Spleen (tissue), 11 donors: ENCODE measurements around the gene ENPP1. TPM values are rescaled to one million over a fixed set of nuclear protein-coding genes. Genes with fewer than 3 reads are reported as not detected.

ENCODE experiments used
- DNase-seq: peaks from one replicate; pipeline ENCODE4 v3.0.0-alpha.2; 2020
- H3K27ac ChIP-seq, 8 donors: fragments of 200-600 bp; sonication (generic) in 7 of 8; 1 replicate in 4 of 8; 2 replicates in 4 of 8; pipeline versions ENCODE4 v1.5.0 to v1.8.0; 2016 to 2021; ENCODE audit warnings: inconsistent platforms in 4 of 8, mild to moderate bottlenecking in 4 of 8, moderate library complexity in 1 of 8
- H3K27me3 ChIP-seq, 7 donors: fragments of 200-600 bp; sonication (generic) in 6 of 7; replicated peaks in 1 of 7; 1 replicate in 4 of 7; 2 replicates in 3 of 7; pipeline versions ENCODE4 v1.5.0 to v1.8.0; 2016 to 2021; ENCODE audit warnings: inconsistent platforms in 3 of 7, mild to moderate bottlenecking in 1 of 7
- H3K36me3 ChIP-seq, 6 donors: fragments of 200-600 bp; sonication (generic) in 5 of 6; 1 replicate in 4 of 6; 2 replicates in 2 of 6; pipeline versions ENCODE4 v1.5.0 to v1.8.0; 2016 to 2021; ENCODE audit warnings: inconsistent platforms in 2 of 6
- H3K4me1 ChIP-seq, 6 donors: fragments of 200-600 bp; sonication (generic) in 5 of 6; 1 replicate in 3 of 6; 2 replicates in 3 of 6; pipeline versions ENCODE4 v1.5.0 to v1.8.0; 2016 to 2021; ENCODE audit warnings: inconsistent platforms in 3 of 6
- H3K4me3 ChIP-seq, 8 donors: fragments of 200-600 bp; sonication (generic) in 7 of 8; 1 replicate in 4 of 8; 2 replicates in 4 of 8; pipeline versions ENCODE4 v1.5.0 to v1.8.0; 2016 to 2021; ENCODE audit warnings: inconsistent platforms in 4 of 8, mild to moderate bottlenecking in 4 of 8, moderate library complexity in 2 of 8
- H3K9me3 ChIP-seq, 8 donors: fragments of 200-600 bp; sonication (generic) in 7 of 8; 1 replicate in 4 of 8; 2 replicates in 4 of 8; pipeline versions ENCODE4 v1.5.0 to v1.8.0; 2016 to 2021; ENCODE audit warnings: inconsistent platforms in 4 of 8
- CTCF ChIP-seq, 11 experiments: fragments of 200-600 bp in 7 of 11; fragments of 450-650 bp in 4 of 11; sonication (generic) in 4 of 11; IDR thresholded peaks in 8 of 11; conservative IDR thresholded peaks in 3 of 11; 1 replicate in 7 of 11; 2 replicates in 4 of 11; pipeline versions ENCODE4 v1.4.0 to v1.8.0; 2016 to 2021; ENCODE audit warnings: antibody characterized with exemption in 11 of 11, inconsistent platforms in 4 of 11, mild to moderate bottlenecking in 1 of 11
- POLR2A ChIP-seq, 3 donors: fragments of 450-650 bp; IDR thresholded peaks; one replicate each; pipeline ENCODE4 v1.5.1; 2017; ENCODE audit warnings: antibody characterized with exemption in 3 of 3, mild to moderate bottlenecking in 1 of 3
- POLR2AphosphoS5 ChIP-seq, 3 donors: sonication (generic); formaldehyde crosslinking; IDR thresholded peaks; one replicate each; pipeline ENCODE4 v1.5.1; 2017; ENCODE audit warnings: antibody characterized with exemption in 3 of 3
- WGBS, 5 donors: extraction: QIAGEN DNeasy Blood & Tissue Kit in 3 of 5; methylation state at CpG; one replicate each; pipeline versions ENCODE4 v1.1.5 to v1.1.7; 2013 to 2018; 5-methylcytosine and 5-hydroxymethylcytosine counted together
- intact Hi-C: fragments of 100-400 bp; cut with DNase I; formaldehyde crosslinking; loops from one replicate; pipeline ENCODE4 v1.15.0; 2023; ENCODE audit warnings: low total_unique reads
- polyA plus RNA-seq, 3 donors: library from polyadenylated mRNA; stranded (reverse); fragments of 200-250 nt; gene quantifications; one replicate each; pipeline ENCODE4 v1.2.1, GENCODE V29; 2013
- total RNA-seq, 7 donors: library from RNA; depleted of rRNA in 3 of 7; stranded (reverse); fragments of >200 nt in 3 of 7; fragmentation: NEBNext Ultra II Directional in 4 of 7; extraction: Animal tissue kit (Norgen Biotek cat#: 25700) in 4 of 7; gene quantifications; one replicate each; pipeline versions ENCODE4 v1.1.0 to v1.2.1, GENCODE V29; 2016 to 2021
- donor health status: healthy with polysubstance abuse.
- donor health status: DM: no; HTN: no; CAD: no; lungs with moderate emphysema.
- donor health status: DM: no; HTN: no; CAD: no.
- donor health status: Bipolar disorder and iron deficiency.
- donor health status: healthy.
- donor health status: DM: no; HTN: no; CAD: no.
- donor health status: DM: yes; HTN: yes; CAD: no.

Gene ENPP1
- total and polyA plus RNA-seq, 10 donors: 0.46 to 10.6 (median 2.9) TPM

DNA sequence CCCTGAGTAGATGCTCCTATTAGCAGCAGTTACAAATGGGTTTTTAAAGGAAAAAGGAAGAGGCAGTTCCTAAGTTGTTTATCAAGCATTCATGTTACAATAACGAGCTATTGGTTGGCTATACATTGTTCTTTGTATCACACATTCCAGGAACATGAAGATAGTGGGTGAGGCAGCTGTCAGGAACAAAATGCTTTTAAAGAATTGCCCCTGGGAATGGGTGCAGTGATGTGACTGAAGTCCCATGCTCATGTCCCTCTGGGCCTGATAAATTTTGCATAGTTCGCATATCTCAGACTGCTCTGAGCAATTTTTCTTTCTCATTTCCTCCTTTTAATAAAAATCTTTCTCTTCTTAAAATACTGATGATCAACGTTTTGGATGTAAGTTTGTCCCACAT, 3.7 kb downstream of the ENPP1 start:
- no peak for TF ChIP-seq POLR2A (IDR thresholded peaks at IDR 0.05)
- no peak for TF ChIP-seq CTCF (IDR thresholded peaks at IDR 0.05 in 8 of 11, conservative IDR thresholded peaks at IDR 0.05 in 3 of 11)
- no peak for TF ChIP-seq POLR2AphosphoS5 (IDR thresholded peaks at IDR 0.05)
- no peak for DNase-seq
- Histone ChIP-seq H3K27me3 (peaks cover 0 to 40% (median 12%) of the 10 kb centered on the region in 7 donors), H3K9me3 (no peaks in the 10 kb centered on the region), H3K4me3 (no peak overlapping the region), H3K27ac (no peak overlapping the region), H3K36me3 (no peaks in the 10 kb centered on the region), H3K4me1 (peaks cover 4 to 20% (median 14%) of the 10 kb centered on the region in 6 donors)
- WGBS, 5 donors: 47 to 62% (median 52%) methylated on average over 3 of the region's 3 CpGs
- intact Hi-C loops: no loop called here

GRCh38 chr6:131813991-131814390, 6.2 kb downstream of the ENPP1 start:
- no peaks in the 10 kb centered on the region for H3K9me3 ChIP-seq
- 80 to 93% (median 87%) methylated on average over 3 of the region's 3 CpGs for WGBS, 5 donors
- no peak overlapping the region for H3K27ac ChIP-seq
- peaks cover 0 to 2% (median 0%) of the 10 kb centered on the region in 6 donors for H3K4me1 ChIP-seq
- H3K27me3 ChIP-seq: peaks cover 0 to 21% (median 5%) of the 10 kb centered on the region in 7 donors
- no peak for DNase-seq
- TF ChIP-seq POLR2AphosphoS5 (IDR thresholded peaks at IDR 0.05): no peak
- TF ChIP-seq POLR2A (IDR thresholded peaks at IDR 0.05): no peak
- TF ChIP-seq CTCF (IDR thresholded peaks at IDR 0.05 in 8 of 11, conservative IDR thresholded peaks at IDR 0.05 in 3 of 11): no peak
- no peak overlapping the region for H3K4me3 ChIP-seq
- intact Hi-C loops: no loop called here
- no peaks in the 10 kb centered on the region for H3K36me3 ChIP-seq

DNA sequence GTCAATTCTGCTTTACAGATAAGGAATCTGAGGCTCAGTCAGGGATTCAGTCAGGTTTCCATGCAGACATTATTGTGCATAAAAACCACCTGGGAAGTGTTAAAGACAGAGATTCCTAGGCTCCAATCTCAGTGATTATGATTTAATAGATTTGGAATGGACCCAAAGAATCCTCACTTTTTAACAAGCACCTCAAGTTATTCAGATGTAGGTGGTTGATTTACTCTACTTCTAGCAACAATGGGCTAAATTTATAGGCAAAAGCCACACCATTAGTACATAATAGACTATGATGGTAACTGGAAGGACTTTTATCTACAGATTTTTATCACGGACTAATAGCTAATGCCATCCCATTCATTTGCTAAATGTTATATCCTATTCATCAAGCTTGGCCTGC, 9.0 kb downstream of the ENPP1 start:
- H3K27ac ChIP-seq: no peak overlapping the region
- no peaks in the 10 kb centered on the region for H3K4me1 ChIP-seq
- intact Hi-C loops: no loop called here
- WGBS, 5 donors: 76 to 92% (median 86%) methylated on average over 1 of the region's 1 CpG
- H3K9me3 ChIP-seq: no peaks in the 10 kb centered on the region
- no peaks in the 10 kb centered on the region for H3K36me3 ChIP-seq
- no peak for DNase-seq
- peaks cover 0 to 7% (median 0%) of the 10 kb centered on the region in 7 donors for H3K27me3 ChIP-seq
- H3K4me3 ChIP-seq: no peak overlapping the region
- TF ChIP-seq POLR2A (IDR thresholded peaks at IDR 0.05) (no peak), POLR2AphosphoS5 (IDR thresholded peaks at IDR 0.05) (no peak), CTCF (IDR thresholded peaks at IDR 0.05 in 8 of 11, conservative IDR thresholded peaks at IDR 0.05 in 3 of 11) (no peak)

DNA sequence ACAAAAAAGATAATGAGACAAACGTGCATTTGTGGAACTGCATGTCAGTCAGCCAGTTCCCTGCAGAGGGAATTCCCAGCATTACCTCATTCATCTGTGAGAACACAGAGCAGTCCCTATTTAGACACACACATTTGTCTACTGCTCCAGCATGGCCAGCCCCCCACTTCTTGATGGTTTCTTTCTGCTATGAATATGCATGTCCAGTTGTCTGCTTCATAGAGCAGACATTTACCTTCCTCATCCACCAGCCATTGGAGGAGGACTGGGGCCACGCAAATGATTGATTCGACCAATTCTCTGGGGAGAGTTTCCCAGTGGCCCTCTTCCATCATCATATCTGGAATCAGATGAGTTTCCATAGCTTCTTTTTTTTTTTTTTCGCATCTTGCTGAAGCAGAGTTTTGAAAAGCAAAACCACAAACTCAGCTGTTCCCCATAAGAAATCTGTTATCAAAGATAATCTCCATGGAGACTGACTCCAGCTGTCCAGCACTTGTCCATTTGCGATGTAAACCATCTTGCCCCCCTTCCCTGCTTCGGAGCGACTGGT, 11.8 kb downstream of the ENPP1 start:
- H3K27me3 ChIP-seq: peaks cover 0 to 7% (median 0%) of the 10 kb centered on the region in 7 donors
- intact Hi-C loops: no loop called here
- no peak overlapping the region for H3K4me3 ChIP-seq
- no peaks in the 10 kb centered on the region for H3K4me1 ChIP-seq
- no peak overlapping the region for H3K27ac ChIP-seq
- H3K9me3 ChIP-seq: no peaks in the 10 kb centered on the region
- WGBS, 5 donors: 42 to 54% (median 47%) methylated on average over 7 of the region's 7 CpGs
- no peaks in the 10 kb centered on the region for H3K36me3 ChIP-seq
- TF ChIP-seq CTCF (IDR thresholded peaks at IDR 0.05 in 8 of 11, conservative IDR thresholded peaks at IDR 0.05 in 3 of 11): no peak
- DNase-seq: no peak
